WTC11 (cell line): Measurements from ENCODE around the gene KPNB1.

Experiments used
- SP1 ChIP-seq: sonication (generic); formaldehyde crosslinking; conservative IDR thresholded peaks from 2 replicates; pipeline ENCODE4 v1.8.1; 2022; ENCODE audit warnings: missing genetic modification reagents
- TEAD1 ChIP-seq: sonication (generic); formaldehyde crosslinking; IDR thresholded peaks from 2 replicates; pipeline ENCODE4 v1.8.0; 2022; ENCODE audit warnings: mild to moderate bottlenecking, missing genetic modification reagents
- TF ChIP-seq, protein P1 (sequence below): fragments of 200-600 bp; IDR thresholded peaks from 2 replicates; pipeline ENCODE4 v1.8.0; 2022; ENCODE audit warnings: antibody characterized with exemption
- TF ChIP-seq, protein P2 (sequence below): sonication (generic); formaldehyde crosslinking; conservative IDR thresholded peaks from 2 replicates; pipeline ENCODE4 v1.8.1; 2022; ENCODE audit warnings: mild to moderate bottlenecking, missing genetic modification reagents

DNA sequence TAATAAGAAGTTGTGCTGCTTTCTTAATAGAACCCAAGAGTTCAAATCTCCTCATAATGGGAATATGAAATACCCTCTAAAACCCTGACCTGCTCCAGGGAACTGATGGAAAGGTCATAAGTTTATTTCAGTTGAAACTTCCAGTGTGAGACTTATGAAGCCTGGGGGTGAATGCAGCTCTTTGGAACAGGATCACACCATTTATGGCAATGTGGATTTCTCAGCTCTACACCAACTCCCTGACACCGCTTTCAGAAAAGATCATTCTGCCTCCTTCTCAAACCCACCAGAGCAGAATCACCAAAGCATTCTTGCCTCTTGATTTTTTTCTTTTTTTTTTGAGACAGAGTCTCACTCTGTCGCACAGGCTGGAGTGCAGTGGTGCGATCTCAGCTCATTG lies 16.7 kb upstream of the KPNB1 start:
- TF ChIP-seq SP1 (CRISPR knock-in tag) (no peak), TEAD1 (no peak)
- TF ChIP-seq, protein P1, sequence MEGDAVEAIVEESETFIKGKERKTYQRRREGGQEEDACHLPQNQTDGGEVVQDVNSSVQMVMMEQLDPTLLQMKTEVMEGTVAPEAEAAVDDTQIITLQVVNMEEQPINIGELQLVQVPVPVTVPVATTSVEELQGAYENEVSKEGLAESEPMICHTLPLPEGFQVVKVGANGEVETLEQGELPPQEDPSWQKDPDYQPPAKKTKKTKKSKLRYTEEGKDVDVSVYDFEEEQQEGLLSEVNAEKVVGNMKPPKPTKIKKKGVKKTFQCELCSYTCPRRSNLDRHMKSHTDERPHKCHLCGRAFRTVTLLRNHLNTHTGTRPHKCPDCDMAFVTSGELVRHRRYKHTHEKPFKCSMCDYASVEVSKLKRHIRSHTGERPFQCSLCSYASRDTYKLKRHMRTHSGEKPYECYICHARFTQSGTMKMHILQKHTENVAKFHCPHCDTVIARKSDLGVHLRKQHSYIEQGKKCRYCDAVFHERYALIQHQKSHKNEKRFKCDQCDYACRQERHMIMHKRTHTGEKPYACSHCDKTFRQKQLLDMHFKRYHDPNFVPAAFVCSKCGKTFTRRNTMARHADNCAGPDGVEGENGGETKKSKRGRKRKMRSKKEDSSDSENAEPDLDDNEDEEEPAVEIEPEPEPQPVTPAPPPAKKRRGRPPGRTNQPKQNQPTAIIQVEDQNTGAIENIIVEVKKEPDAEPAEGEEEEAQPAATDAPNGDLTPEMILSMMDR, result no peak
- TF ChIP-seq, protein P2, sequence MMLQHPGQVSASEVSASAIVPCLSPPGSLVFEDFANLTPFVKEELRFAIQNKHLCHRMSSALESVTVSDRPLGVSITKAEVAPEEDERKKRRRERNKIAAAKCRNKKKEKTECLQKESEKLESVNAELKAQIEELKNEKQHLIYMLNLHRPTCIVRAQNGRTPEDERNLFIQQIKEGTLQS (CRISPR knock-in tag), result no peak
